ENCODE data around the gene MFSD8.
"Not testable (repeated sequence)": the region's sequence is repeated elsewhere in the genome, so short reads cannot be mapped to it uniquely, and the experiment has no call there.

MFSD8 gene

DNA sequence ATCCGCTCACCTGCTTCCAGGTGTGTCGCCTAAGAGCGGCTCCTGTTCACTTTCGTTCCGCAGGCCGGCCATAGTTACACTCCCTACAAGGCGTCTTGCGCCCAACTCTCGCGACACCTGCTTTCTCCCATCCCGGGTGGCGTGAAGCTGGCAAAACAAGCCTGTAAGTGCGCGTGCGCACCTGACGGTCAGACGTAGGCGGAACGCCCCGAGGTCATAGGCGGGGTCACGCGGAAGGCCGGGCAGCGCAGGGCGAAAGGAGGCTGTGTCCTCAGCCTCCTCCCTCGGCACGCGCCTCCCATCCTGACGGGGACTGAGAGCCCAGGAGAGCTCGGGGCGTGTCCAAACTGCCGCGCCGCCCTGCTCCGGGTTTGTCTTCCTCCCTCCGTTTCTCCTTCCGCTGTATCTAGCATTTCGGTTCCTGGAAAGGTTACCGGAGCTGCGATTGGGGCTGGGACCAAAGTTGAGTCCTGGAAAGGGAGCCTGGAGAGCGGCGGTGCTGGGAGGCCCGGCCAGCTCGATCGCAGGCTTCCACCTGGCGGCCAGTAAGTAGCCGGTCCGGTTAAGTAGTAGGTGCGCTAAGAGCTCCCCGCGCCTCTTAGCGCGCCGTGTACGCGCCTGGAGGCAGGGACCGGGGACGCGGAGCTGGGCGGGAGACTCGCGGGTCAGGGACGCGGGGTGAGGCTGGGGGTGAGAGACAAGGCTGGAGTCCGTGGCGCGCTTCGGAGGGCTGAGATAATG, at the start of gene MFSD8, which contains the start of gene ABHD18:
TSS of gene MFSD8 (minus strand) at position 112 of the 741 bp plus-strand sequence. CDS start at position 72, 40 bp downstream.
TSS of gene ABHD18 (plus strand) at position 345 of the 741 bp plus-strand sequence. CDS start 17,550 bp downstream, outside the sequence.
- DNase-seq (ENCODE audit: low read depth in 3 of 3): peak; percentile 96 to 98 (median 98)

DNA sequence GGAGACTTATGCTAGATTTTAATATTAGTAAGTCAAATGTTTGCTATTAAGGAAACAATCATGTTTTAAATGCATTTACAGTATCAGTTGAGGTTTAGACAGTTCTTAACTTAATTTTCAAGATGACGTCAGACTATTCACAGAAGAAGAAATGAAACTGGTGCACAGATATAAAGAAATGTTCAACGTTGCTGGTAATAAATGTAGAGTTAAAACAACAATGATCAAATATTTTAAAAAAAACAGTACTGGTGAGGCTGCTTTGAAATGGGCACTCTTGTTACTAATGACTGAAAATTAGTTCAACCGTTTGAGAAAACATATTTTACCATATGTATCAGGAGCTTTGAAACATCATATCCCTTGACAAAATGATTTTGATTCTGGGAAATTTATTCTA, 44.5 kb upstream of the MFSD8 start:
- DNase-seq (ENCODE audit: low read depth in 3 of 3): no peak

DNA sequence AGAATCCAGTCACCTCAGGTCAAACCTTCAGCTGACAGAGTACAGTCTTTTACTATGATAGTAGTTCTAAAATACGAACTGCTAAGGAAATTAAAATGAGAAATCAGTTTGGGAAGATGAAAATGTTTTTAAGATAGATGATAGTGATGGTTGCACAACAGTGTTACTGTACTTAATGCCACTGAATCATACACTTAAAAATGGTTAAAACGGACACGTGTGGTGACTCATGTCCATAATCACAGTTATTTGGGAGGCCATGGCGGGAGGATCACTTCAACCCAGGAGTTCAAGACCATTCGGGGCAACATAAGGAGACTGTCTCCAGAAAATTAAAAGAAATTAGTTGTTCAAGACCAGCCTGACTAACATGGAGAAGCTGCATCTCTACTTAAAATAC, 41.6 kb upstream of the MFSD8 start:
- DNase-seq (ENCODE audit: low read depth in 3 of 3): no peak

DNA sequence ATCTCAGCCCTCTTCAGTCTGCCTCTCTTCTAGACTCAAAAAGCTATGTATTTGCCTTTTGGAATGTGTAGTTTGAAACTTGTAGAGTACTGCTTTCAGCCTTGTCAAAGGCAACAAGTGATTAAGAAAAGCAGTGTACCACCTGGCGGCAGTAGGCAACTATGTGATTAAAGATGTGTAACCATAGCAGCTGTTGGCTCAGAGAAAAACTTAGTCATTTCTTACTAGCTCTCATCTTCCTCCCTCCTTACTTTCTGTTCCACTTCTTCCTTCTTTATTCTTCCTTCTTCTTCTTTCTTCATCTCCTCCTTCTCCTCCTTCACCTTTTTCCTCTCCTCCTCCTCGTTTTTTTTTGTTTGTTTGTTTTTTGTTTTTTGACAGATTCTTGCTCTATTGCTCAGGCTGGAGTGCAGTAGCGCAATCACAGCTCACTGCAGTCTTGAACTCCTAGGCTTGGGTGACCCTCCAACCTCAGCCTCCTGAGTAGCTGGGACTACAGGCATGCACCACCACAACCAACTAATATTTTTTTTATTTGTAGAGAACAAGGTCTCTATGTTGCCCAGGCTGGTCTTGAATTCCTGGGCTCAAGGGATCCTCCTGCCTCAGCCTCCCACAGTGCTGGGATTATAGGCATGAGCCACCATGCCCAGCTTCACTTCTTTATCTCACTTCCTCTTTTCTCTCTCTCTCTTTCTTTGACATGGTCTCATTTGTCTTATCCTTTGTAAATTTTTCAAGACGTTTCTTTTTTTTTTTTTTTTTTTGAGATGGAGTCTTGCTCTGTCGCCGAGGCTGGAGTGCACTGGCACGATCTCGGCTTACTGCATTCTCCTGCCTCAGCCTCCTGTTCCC, 32.8 kb upstream of the MFSD8 start:
- DNase-seq (ENCODE audit: low read depth in 3 of 3): no peak

DNA sequence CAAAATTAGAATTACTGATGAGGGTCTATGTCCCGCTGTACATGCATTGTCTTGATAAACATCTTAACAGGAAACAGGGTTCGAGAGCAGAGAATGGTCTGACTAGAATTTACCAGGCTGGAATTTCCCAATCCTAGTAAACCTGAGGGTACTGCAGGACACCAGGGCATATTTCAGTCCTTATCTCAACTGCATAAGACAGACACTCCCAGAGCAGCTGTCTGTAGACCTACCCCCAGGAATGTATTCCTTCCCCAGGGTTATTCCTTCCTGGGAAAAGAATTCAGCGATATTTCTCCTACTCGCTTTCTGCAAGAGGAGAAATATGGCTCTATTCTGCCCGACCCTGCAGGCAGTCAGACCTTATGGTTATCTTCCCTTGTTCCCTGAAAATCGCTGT, 31.5 kb upstream of the MFSD8 start:
- not testable (repeated sequence) for DNase-seq (ENCODE audit: low read depth in 3 of 3)

DNA sequence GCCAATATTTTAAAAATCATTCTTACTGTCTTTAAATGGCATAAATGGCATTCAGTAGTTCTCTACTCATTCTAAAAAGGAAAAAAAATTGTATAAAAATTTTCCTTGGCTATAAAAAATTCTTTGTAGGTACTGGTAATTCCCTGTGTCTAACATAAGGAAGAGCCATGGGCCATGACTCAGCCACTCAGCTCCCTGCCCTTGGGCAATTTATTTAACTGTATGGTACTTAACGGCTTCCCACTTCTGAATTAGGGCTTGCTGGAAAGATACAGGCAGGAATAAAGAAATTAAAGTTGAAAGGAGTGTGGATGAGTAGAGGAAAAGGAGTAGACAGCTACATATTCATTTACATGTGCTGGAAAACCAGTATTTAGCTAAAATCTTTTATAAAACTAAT, 30.8 kb upstream of the MFSD8 start:
- DNase-seq (ENCODE audit: low read depth in 3 of 3): no peak

DNA sequence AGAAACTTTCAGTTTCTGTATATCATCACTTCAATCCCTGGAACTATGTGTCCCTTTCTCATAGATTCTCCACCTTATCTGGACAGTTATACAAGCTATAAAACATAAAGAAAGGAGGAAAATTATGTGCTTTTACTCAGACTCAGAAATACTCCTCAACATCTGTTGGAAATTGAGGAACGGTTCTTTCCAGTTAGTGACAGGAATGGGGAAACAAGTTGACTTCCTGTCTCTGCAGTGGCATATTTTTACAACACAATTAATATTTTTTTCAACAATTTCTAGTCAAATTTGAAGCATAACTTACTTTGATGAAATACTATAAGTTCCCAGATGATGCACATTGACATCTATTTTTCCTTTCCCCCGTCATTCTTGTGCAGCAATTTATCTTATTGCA, 28.2 kb upstream of the MFSD8 start:
- DNase-seq (ENCODE audit: low read depth in 3 of 3): no peak

DNA sequence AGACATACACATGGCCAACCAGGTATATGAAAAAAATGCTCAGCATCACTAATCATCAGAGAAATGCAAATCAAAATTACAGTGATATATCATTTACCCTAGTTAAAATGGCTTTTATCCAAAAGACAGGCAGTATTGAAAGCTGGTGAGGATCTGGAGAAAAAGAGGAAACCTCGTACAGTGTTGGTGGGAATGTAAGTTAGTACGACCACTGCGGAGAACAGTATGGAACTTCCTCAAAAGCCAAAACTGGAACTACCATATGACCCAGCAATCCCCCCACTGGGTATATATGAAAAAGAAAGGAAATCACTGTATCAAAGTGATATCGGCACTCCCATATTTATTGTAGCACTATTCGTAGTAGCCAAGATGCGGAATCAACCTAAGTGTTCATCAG, 23.7 kb upstream of the MFSD8 start:
- no peak for DNase-seq (ENCODE audit: low read depth in 3 of 3)

DNA sequence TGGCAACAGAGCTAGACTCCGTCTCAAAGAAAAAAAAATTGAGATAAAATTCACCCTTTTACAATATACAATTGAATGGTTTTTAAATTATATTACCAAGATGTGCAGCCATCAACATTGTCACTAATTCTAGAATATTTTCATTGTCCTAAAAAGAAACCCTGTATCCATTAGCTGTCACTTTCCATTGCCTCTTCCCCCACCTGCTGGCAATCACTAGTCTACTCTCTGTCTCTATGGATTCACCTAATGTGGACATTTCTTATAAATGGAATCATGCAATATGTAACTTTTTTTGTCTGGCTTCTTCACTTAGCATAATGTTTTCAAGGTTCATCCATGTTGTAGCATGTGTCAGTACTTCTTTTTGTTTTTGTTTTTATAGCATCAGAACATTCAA, 21.0 kb upstream of the MFSD8 start:
- no peak for DNase-seq (ENCODE audit: low read depth in 3 of 3)

DNA sequence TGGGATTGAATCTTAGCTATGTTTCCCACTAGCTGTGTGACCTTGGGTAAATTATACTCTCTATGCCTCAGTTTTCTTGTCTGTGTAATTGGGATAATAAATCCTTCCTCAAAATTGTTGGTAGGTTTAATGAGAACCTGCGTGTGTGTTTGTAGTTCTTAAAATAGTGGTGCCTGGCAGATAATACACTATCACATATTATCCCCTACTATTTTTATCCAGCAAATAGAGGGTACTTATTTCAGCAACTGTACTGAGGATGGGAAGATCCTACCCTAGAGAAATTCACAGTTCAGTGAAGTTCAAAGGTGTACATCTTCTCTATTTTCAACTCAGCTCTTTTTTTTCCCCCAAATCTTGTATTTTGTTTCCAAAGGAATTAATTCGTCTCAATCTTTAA, 17.5 kb upstream of the MFSD8 start:
- DNase-seq (ENCODE audit: low read depth in 3 of 3): no peak

DNA sequence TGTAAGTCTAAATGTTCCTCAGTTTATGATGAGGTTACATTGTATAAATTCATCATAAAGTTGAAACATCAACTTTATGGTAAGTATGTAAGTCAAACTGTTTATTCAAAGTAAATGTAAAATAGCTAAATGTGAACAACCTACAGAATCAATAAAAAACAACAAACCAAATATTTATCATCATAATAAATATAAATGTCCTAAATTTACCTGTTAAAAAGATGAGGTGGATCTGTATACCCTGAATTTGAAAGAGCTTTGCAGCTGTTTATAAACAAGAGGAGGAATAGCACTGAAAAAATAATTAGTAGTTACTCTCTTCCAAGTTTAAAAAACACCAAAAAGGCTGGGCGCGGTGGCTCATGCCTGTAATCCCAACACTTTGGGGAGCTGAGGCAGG, 14.0 kb upstream of the MFSD8 start:
- no peak for DNase-seq (ENCODE audit: low read depth in 3 of 3)

- no peak for DNase-seq (ENCODE audit: low read depth in 3 of 3)
These were observed 10.3 kb upstream of the MFSD8 start for GRCh38 chr4:127975121-127975770.

DNA sequence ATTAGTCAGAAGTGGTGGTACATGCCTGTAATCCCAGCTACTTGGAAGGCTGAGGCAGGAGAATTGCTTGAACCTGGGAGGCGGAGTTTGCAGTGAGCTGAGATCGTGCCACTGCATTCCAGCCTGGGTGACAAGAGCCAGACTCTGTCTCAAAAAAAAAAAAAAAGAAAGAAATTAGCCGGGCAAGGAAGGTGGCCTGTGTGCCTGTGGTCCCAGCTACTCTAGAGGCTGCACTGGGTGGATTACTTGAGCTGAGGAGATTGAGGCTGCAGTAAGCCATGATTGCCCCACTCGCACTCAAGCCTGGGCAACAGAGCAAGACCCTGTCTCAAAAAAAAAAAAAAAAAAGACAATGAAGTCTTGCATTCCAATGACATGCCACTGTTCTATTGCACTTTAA, 6.0 kb upstream of the MFSD8 start:
- DNase-seq (ENCODE audit: low read depth in 3 of 3): not testable (repeated sequence)

DNA sequence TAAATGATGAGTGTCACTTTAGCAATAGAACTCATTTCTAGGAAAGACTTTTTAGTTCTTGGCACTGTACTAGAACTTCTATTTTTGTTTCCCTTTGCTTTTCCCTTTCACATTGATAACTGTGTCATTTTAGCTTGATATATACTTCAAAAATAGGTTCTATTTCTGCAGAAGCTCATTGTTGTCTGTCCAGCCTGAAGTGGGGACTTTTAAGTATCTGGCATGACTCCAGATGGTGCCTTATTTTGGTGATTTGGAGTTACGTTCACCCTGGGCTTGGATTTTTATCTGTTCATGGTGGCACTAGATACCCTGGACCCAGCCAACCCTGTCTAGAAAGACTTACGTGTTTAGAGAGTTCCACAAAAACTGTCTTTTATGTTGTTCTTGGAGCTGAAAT, 3.6 kb upstream of the MFSD8 start:
- DNase-seq (ENCODE audit: low read depth in 3 of 3): no peak

DNA sequence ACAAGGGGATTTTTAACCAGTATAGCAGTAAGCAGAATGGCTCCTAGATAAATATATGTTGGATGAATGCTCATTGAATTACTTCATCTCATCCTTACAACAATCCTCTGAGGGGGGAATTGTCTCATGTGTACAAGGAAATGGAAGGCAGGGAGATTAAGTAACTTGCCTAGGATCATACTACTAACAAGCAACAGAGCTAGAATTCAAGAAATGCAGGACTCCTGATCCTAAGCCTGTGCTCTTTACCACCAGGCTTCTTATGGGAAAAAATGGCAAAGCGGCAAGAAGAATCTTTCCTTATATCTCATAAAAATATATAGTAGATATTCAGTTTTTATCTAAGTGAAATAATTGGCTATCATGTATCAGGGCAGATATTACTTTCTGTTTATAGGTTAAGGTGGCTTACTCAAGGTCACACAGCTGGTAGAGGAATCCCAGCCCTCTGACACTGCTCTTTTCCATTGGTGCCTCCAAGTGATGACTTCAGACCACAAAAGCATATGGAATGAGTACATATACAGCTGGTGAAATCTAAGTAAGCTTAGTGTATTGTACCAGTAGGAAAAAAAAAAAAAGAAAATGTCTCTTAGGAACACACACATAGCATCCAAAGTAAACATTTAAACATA, 2.3 kb upstream of the MFSD8 start:
- DNase-seq (ENCODE audit: low read depth in 3 of 3): no peak

GRCh38 chr4:127965803-127966175, 816 bp upstream of the MFSD8 start:
- peak; percentile 43 to 57 (median 51) for DNase-seq (ENCODE audit: low read depth in 3 of 3)

DNA sequence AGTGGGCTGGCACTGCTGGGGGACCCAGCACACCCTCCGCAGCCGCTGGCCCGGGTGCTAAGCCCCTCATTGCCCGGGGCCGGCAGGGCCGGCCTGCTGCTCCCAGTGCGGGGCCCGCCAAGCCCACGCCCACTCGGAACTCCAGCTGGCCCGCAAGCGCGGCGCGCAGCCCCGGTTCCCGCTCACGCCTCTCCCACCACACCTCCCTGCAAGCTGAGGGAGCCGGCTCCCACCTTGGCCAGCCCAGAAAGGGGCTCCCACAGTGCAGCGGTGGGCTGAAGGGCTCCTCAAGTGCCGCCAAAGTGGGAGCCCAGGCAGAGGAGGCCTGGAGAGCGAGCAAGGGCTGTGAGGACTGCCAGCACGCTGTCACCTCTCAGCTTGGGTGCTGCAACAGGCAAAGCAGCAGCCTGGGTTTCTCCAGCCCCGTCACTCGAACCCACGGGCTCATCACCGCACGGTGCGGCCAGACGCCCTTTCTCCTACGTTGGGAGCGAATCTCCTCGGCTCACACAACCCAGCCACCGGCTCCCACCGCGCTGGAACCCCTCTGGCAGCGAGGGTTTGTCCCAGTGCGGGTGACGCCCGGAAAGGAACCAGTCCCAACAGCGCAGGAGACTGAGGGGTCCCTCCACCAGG, 429 bp downstream of the MFSD8 start:
- DNase-seq (ENCODE audit: low read depth in 3 of 3): not testable (repeated sequence)

GRCh38 chr4:127963633-127964398, 1.2 kb downstream of the MFSD8 start:
- DNase-seq (ENCODE audit: low read depth in 3 of 3): peak in 1 of 3 experiments; percentile 5

- DNase-seq (ENCODE audit: low read depth in 3 of 3): no peak
These were observed 5.2 kb downstream of the MFSD8 start for GRCh38 chr4:127959794-127960193.

- no peak for DNase-seq (ENCODE audit: low read depth in 3 of 3)
These were observed 7.9 kb downstream of the MFSD8 start for GRCh38 chr4:127957105-127957504.

DNA sequence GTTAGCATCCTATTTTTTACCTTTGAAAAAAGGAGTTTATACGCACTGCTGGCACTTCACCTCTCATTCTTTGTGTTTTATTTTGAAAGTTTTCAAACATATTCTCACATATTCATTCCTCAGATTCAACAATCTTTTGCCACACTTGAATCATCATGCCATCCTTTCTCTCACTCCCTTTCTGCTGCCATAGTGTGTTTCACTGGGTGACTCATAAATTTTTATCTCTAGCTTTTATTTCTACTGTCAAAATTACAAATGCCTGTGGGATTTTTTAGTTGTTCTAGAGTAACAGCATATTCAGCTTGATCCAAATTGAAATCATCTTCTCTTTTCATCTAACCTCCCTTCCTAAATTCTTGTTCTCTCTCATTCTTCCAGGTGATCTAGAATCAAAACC, 28.0 kb downstream of the MFSD8 start:
- DNase-seq (ENCODE audit: low read depth in 3 of 3): no peak
